NOMO-1 treated with dmso at 0.1 percent for 144 hours (cell line): ENCODE results near the gene CAND2.
"Not testable (repeated sequence)": the region's sequence is repeated elsewhere in the genome, so short reads cannot be mapped to it uniquely, and the experiment has no call there.

Experiments
- DNase-seq: peaks from one replicate; lab custom pipeline; 2025; ENCODE audit not compliant: unreplicated experiment; lab: John Stamatoyannopoulos, UW

The CAND2 gene

DNA sequence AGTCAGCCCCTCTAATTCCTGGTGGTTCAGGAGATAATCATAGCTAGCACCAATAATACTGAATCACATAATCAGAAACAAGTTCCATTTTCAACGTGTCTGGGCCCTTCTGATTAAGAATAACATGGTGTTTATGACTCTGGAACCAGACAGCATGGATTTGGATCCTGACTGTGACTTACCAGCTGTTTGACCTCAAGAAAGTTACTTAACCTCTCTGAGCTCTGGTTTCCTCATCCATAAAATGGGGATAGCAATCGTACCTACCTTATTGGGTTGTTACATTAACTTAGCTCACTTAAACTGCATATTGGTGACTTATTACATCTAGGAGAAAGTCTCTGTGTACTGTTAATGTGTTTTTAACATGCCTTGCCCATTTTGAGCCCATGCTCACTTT, 26.7 kb upstream of the CAND2 start:
- DNase-seq, result no peak

DNA sequence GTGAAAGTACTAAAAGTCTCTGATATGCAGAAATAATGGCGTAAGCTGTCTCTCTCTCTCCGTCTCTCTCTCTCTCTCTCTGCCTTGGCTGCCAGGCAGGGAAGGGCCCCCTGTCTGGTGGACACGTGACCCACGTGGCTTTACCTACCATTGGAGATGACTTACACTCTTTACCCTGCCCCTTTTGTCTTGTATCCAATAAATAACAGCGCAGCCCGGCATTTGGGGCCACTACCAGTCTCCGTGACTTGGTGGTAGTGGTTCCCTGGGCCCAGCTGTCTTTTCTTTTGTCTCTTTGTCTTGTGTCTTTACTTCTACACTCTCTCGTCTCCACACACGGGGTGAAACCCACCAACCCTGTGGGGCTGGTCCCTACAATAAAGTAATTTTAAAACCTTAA, 25.2 kb upstream of the CAND2 start:
- DNase-seq, result no peak

DNA sequence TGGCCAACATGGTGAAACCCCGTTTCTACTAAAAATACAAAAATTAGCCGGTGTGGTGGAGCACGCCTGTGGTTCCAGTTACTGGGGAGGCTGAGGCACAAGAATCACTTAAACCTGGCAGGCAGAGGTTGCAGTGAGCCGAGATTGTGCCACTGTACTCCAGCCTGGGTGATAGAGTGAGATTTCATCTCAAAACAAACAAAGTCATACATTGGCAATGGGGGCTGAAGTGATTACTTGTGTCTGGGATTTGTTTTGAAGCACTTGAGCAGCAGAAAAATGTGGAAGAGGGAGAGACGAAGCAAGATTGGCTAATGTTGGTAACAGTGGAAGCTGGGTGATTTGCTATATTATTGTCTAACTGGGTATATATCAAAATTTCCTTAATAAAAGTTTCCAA, 24.0 kb upstream of the CAND2 start:
- DNase-seq, result no peak

DNA sequence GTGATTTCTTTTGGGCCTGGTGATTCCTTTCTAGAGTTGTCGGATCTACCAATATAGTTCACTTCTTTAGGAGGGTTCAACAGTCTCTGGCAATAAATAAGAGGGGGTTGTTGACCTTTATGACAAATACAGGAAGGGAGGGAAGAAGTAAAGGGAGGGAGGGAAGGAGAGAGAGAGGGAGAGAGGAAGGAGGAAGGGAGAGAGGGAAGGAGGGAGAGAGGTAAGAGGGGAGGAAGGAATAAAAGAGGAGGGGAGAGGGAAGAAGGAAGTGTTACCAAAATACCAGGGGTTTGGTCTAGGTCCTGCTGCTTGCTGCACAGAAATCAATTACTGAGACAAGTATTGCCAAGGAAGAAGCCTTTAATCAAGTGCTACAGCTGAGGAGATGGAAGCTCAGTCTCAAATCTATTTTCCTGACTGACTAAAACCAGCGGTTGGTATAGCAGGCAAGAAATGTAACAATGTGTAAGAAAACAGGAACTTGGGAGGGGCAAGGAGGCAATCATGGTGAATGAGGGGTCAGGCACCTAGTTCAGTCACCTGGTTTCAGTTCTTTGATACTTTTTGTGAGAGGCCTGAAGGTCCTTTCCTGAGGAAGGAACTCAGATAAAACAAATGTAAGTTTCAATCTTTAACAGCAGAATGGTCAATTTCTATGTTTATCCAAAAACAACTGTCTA, 23.3 kb upstream of the CAND2 start:
- peak; percentile 7 for DNase-seq

DNA sequence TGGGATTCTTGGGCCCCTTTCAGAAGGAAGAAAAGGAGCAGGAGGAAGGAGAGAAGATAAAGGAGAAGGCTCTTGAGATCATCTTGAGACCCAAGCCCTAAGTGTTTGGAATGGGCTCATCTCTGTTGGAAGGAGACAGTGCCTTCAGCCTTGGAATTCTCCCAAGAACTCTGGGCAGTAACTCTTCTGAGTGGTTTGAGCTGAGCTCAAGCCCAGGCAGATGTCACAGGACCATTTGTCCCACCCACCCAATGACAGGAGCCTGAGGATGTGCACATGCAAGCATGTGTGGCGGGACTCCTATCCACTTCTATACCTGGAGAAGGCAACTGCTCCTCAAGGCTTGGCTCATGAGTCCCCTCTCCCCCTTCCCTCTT, 22.8 kb upstream of the CAND2 start:
- DNase-seq, result no peak

DNA sequence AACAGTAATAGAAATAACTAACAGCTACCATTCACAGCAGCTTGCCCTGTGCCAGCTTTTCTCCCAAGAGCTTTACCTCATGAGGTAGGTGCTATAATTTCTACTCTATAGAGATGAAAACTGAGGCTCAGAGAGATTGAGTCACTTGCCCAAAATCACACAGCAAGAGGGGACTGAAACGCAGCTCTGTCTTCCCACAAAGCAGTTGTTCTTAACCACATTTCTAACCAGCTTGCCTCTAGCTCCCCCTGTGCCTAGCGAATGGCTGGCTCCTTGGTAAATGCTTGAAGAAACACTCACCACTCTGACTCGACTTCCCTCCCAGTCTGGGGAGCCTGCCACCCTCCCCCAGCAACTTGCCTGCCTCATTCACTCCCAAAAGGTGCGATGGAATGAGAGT, 21.9 kb upstream of the CAND2 start:
- no peak for DNase-seq

DNA sequence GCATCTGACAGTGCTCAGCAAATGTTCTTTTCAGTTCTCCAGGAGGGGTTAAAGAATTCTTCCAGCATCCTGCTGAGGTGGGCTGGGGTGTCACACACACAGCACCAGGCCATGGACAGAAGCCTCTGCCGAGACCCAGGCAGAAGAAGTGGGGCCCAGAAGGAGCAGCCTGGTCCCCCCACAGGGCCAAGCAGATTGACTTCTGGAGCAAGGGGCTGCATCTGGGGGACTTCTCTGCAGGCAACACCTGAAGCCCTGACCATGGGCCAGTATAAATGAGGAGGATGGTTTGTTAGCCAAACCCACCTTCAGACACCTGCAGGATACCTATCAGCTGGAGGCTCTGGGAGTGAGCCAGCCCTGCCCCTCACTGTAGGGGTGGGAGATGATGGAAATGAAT, 21.3 kb upstream of the CAND2 start:
- no peak for DNase-seq

DNA sequence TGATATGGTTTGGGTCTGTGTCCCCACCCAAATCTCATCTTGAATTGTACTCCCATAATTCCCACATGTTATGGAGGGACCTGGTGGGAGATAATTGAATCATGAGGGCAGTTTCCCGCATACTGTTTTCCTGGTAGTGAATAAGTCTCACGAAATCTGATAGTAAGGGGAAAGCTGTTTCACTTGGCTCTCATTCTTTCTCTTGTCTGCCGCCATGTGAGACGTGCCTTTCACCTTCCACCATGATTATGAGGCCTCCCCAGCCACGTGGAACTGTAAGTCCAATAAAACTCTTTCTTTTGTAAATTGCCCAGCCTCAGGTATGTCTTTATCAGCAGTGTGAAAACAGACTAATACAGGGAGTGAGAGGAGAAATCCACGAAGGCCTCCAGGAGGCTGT, 20.5 kb upstream of the CAND2 start:
- DNase-seq, result not testable (repeated sequence)

DNA sequence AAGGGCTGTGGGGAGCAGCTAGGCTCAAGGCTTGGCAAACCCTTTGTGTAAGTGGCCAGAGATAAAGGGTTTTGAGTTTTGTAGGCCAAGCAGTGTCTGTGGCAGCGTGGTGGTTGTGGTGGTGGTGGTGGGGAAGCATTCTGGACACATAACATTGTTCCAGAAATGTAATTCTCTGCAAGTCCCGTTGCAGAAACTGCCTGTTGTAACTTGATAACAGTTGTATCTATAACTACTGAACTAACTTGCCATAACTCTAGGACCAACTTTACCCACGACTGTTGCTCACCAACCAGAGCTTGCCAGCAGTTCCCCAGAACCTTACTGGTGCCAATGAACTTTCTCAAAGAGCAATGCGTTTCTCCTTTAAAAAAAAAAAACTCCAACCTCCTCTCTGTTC, 19.3 kb upstream of the CAND2 start:
- DNase-seq, result no peak

DNA sequence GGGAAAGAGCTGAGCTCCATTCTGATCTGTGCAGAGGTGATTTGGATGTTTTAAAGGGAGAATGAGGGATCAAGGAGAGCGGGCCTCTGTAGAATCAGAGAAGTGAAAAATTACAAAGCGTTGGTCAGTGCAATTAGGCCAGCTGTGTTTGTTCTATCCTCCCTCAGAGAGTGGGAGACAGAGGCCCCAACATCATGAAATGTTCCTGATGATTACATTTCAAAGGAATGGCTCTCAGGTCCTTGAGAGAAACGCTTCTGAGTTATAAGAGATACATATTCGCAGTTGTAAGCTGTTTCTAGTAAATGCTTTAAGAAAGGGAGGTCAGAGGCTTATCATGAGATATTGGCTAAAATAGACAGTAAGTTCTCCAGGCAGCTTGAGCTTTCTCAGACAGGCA, 15.7 kb upstream of the CAND2 start:
- no peak for DNase-seq

DNA sequence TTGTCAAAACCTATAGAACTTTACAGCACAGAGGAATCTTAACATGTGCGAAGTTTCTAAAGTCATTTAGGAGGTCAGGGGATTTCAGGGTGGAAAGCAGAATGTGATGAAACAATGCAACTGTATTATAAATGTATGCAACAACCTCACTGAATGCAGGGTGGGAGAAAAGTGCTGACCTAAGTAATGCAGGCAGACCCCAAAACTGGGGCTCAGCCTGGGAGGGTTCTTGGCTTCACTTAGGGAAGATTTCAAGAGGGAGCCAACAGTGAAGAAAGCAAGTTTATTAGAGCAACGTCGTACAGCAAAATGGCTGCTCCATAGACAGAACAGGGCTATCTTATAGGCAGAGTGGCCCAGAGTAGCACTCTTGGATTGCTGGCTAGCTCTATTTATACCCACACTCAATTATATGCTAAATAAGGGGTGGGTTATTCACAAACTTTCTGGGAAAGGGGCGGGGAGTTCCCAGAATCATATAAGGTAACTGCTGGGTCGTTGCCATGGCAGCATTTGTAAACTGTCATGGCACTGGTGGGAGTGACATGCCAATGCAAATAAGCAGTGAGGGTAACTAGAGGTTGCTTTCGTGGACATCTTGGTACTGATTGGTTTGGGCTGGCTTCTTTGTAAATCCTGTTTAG, 14.2 kb upstream of the CAND2 start:
- no peak for DNase-seq

DNA sequence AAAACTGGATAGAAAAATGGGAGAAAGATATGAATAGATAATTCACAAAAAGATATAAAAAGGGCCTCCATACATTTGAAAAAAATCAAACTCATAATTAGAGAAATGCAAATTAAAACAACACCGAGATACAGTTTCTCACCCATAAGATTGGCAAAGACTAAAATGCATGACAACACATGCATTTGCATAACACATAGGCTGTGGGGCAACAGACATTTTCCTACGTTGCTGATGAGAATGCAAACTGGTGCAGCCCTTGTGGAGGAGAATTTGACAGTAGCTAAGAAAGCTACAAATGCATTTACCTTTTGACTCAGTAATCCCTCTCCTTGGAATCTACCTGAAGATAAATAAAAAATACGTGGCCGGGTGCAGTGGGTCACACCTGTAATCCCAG, 11.4 kb upstream of the CAND2 start:
- DNase-seq, result no peak

DNA sequence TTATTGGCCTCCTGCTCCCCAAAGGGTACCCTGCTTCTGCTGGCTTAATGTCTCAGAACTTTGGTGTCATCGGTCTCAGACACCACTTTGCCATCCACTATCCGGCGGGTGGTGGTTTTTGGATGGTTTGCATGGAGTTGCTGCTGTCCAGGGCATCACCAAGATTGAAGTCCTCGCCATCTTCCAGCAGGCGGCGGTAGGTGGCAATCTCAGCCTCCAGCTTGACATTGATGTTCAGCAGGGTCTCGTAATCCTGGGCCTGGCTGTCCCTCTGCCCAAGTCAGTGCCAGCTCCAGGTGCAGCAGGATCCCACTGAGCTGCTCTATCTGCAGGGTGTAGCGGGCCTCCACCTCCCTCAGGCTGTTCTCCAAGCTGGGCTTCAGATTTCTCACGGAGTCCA, 9.1 kb upstream of the CAND2 start:
- not testable (repeated sequence) for DNase-seq

DNA sequence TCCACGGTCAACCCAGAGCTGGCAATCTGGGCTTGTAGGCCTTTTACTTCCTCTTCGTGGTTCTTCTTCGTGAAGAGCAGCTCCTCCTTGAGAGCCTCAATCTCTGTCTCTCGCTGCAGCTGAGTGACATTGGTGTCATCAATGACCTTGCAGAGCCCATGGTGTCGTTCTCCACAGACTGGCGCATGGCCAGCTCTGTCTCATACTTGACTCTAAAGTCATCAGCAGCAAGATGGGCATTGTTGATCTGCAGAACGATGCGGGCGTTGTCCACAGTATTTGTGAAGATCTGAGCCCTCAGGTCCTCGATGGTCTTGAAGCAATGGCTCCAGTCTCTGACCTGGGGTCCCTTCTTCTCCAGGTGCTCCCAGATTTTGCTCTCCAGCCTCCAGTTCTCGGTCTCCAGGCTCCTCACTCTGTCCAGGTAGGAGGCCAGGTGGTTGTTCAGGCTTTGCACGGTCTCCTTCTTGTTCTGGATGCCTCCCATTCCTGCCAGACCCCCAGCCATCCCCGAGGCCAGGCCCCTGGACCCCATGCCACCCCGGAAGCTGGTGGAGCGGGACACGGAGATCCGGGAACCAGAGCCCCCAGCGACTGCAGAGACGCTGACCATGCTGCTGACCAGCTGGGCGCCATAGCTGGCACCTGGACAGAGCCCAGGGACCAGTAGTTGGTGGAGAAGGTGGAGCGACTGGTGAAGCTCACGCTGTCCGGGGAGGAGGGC, 8.4 kb upstream of the CAND2 start:
- not testable (repeated sequence) for DNase-seq

DNA sequence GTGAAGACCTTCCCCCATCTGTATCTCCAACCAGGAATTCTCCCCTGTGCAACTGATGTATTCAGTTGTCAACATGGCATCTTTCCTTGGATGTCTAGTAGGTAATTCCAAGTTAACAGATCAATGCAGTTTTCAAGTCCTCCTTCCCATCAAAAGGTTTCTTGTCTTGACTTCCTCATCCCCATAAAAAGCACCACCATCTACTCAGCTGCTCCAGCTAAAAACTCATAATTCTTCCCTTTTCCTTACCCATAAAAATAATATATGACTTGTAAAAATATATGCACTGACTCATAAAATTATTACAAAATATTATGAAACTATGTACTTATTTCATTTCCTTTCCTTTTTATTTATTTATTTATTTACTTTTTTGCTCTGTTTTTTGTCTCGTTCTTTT, 5.0 kb upstream of the CAND2 start:
- DNase-seq, result no peak

DNA sequence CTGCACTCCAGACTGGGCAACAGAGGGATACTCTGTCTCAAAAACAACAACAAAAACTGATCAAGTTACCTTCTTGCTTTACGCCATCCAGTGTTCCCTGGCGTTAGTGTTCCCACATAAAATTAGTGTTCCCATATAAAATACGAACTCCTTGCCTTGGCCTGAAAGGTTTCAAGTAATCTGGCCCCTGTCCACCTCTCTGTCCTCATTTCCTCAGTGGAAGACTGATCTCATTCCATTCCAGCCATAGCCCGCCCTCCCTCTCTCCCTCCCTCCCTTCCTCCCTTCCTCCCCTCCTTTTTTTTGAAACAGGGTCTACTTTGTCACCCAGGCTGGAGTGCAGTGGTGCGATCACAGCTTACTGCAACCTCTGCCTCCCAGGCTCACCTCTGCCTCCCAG, 2.8 kb upstream of the CAND2 start:
- DNase-seq, result no peak

DNA sequence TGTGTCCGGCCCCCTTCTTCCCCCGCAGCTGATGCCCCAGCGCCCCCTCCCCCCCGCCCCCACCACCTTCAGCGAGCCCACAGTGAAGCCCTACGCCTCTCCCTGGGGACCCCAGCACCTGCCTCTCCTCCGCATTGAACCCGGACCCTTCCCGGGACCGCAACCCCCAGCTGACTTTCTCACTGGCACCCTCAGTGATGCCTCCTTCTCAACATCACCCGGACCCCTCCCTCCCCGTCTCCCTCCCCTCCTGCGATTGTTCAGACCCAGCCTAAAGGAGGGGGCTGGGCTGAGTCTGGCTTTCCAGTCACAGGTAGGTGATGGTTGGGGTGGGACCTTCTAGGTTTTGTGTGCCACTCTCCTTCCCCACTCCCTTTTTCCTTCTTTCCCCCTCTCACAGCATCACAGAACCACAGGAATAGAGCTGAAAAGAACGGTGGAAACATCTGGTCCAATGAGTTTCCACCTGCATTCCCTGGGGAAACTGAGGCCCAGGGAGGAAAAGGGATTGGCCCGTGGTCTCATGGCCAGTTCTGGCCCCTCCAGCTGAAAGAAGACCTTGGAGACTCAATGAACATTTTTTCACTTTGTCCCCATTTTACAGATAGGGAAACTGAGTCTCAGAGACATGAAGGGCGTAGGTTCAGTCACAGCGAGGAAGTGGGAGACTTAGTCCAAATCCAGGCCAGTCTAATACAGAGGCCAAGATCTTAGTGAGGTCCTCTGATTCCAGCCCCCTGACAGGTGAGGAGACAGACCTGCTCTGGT, 828 bp downstream of the CAND2 start:
- no peak for DNase-seq

DNA sequence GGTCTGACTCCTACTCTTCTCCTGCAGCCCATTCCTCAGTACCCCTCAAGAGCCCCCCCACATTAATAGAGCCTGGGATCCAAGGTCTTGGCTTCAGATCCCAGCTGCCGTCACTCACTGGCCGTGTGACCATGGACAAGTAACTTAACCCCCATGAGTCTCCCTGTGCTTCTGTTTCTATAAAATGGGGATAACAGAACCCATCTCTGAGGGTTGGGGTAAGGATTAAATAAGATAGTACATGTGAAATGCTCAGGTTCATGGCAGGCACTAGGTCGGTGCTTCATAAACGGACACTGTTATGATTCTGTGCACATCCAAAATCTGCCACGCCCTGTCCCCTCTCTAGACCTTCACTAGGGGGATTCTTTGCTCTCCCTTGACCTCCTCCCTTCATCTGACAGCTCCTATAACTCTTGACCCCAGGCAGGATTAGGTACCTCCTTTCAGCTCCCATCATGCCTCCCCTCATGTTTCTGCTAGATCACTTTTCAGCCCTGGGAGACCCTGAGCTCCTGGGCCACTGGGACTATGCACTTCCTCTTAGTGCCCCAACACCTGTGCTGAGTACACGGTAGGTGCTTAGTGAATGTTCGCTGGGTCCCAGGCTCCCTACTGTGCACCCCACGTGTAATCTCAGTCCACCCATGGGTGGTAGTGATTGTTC, 1.5 kb downstream of the CAND2 start:
- DNase-seq, result no peak

DNA sequence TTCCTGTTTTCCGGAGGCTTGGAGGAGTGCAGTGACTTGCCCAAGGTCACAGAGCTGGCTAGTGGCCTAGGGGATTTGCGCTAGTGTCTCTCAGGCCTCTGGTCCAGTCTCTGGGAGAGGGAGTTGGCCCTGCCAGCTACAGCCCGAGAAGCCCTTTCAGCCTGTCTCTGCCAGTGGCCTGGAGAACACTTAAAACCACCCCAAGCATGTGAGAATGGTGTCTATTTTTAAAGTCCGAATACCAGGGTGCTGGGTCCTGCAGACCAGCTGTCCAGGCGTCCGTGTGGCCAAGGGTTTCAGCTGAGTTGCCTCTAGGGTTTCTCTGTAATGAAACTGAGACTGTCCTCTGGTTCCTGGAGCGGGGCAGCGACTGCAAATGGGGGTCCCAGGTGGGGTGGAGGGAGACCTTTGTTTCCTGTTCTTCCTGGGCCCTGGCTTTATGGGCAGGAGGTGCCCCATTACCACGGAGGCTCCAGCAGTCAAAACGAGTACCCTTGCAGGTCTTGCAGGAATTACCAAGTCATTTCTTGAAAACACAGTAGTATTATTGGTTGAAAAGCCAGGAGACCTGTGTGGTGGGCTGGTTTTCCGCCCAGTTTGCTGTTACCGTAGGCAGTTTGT, 2.2 kb downstream of the CAND2 start:
- DNase-seq, result no peak

DNA sequence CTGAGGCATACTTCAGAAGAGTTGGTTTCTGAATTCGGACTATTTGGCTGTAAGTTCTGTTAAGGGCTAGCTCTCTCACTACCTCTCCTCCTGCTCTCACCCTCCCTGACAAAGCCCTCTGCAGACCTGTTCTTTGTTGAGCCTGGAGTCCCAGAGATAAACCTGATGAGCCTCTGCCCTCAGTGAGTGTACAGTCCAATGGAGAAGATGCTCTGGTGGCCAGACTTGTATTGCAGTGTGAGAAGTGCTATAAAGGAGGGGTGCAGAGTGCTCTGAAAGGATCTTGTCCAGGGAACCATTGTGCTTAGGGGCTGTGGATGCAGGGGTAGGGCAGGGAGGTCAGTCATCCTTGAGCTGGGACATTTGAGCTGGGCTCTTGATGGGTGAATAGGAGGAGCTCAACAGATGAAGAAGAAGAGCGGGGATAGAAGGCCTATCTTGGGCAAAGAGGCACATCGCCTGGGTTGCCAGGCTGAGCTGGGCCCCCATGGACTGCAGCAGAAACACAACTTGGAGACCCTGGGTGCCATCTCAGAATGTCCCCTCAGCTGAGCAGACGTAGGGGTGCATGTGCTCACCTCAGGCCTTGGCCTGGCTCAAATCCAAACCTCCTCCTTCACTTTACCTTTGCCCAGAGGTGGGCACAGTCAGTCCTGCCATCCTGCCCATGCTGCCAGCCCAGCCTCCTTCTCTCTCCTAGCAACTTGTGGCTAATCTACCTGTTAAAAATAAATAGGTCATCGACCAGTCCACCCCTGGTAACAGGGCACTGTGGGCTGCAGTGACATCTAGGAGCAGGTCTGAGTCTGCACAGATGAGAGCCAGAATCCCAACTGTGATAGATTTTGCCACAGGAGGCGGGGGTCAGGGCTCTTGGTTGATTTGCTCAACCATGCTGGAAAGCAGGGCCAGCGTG, 3.3 kb downstream of the CAND2 start:
- no peak for DNase-seq
